Activated T-cell treated with anti-CD3 and anti-CD28 coated beads, Interleukin-2, amount 50 U/mL, for 72 hours (primary cell): ENCODE measurements around the gene LIN28B. TPM values are rescaled to one million over a fixed set of nuclear protein-coding genes. Genes with fewer than 3 reads are reported as not detected.
"Not testable (repeated sequence)": the region's sequence is repeated elsewhere in the genome, so short reads cannot be mapped to it uniquely, and the experiment has no call there.

Source experiments
- ATAC-seq, 2 donors: fragments of 150-1000 bp; cut with Tn5 transposase; replicated peaks in 1 of 2; 2 replicates each; pipeline ENCODE4 v1.10.0; 2021; ENCODE audit warnings: moderate library complexity in 2 of 2, mild to moderate bottlenecking in 1 of 2
- DNase-seq, 2 donors: peaks; one replicate each; pipeline ENCODE4 v3.0.0; 2021 to 2022; ENCODE audit warnings: mixed read lengths in 1 of 2
- H3K27ac Mint-ChIP-seq: one replicate; pipeline ENCODE4 v1.8.0; 2022; ENCODE audit warnings: mild to moderate bottlenecking, moderate library complexity, mixed read lengths
- H3K27me3 Mint-ChIP-seq: one replicate; pipeline ENCODE4 v1.8.0; 2022; ENCODE audit warnings: low read depth, mixed read lengths
- H3K36me3 Mint-ChIP-seq, 2 donors: one replicate each; pipeline ENCODE4 v1.8.0; 2022; ENCODE audit warnings: mixed read lengths in 2 of 2, mild to moderate bottlenecking in 1 of 2; ENCODE audit not compliant: insufficient read depth in 2 of 2
- H3K4me1 Mint-ChIP-seq: one replicate; pipeline ENCODE4 v1.8.0; 2022; ENCODE audit warnings: low read depth, mixed read lengths
- H3K4me3 Mint-ChIP-seq, 2 donors: one replicate each; pipeline ENCODE4 v1.8.0; 2022; ENCODE audit warnings: mild to moderate bottlenecking in 2 of 2, mixed read lengths in 2 of 2, moderate library complexity in 2 of 2
- H3K9me3 Mint-ChIP-seq, 2 donors: one replicate each; pipeline ENCODE4 v1.8.0; 2022; ENCODE audit warnings: mixed read lengths in 2 of 2
- total RNA-seq, 2 donors: library from RNA; stranded (reverse); gene quantifications; one replicate each; pipeline ENCODE4 v1.2.3, GENCODE V29; 2022

LIN28B gene
- total RNA-seq, 2 donors from 2014 or later: not detected

DNA sequence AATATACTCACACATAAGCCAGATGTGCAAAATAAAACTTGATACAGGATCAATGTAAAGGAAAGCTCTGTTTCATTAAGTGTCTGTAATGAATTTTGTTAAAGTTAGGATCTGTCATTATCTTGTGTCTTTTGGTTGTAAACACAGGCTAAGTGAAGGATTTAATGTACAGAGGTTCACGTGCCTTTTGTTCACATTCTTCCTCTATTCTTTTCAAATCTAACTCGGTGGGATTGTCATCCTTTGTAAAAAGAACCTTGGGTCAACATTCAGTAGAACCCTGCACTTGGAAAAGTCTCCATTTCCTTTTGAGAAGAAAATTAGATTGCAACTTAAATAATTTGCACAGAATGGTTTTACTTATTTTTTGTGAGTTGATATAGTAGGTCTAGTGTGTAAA, 7.7 kb upstream of the LIN28B start:
- Mint-ChIP-seq H3K36me3 (peaks cover 3% of the 10 kb centered on the region in 2 donors), H3K4me3 (no peak overlapping the region), H3K9me3 (peaks cover 0 to 3% of the 10 kb centered on the region in 2 donors), H3K4me1 (peaks cover 12% of the 10 kb centered on the region), H3K27ac (no peak overlapping the region), H3K27me3 (peaks cover 29% of the 10 kb centered on the region)
- no peak for ATAC-seq
- DNase-seq: no peak

DNA sequence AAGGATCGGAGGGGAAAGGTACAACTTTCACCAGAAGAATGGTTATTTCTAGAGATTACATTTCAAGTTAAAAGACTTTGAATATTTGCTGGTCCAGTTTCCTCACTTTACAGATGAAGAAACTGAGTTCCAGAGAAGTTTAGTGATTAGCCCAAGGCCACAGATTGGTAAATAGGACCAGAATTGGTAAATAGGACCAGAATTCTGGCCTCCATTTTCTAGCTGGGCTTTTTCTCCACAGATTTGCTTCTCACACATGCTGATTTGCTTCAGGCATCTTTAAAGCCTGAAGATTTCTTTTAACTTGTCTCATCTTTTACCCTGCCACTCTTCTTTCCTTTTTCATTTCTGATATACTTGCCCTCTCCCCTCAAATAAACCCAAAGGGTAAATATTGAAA, 5.2 kb upstream of the LIN28B start:
- Mint-ChIP-seq H3K27ac (no peak overlapping the region), H3K36me3 (peaks cover 3% of the 10 kb centered on the region in 2 donors), H3K4me3 (no peak overlapping the region), H3K4me1 (peaks cover 14% of the 10 kb centered on the region), H3K9me3 (peaks cover 0 to 3% of the 10 kb centered on the region in 2 donors), H3K27me3 (peaks cover 54% of the 10 kb centered on the region)
- DNase-seq (no peak), ATAC-seq (no peak)

DNA sequence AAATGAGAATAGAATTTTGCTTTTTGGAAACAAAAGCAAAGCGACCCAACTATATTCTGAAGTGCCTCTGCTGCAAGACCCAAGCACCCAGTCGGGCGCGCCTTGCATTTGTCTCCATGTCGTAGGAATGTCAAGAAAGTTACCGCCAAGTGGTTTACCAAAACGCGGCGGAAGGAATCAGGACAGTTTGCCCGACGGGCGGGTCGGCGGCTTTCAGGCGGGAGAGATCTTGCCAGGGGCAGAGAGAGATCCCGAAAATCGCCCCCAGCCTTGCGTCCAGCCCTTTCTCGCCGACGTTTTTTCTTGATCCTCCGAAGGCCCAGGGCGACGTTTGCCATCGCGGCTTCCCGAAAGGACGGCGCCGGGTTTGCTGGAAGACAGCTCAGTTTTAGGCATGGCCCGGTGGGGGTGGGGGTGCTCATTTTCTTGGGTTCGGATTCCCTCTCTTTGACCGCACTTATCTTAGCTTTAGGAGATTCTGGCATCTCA, 4.0 kb upstream of the LIN28B start:
- Mint-ChIP-seq H3K36me3 (peaks cover 3 to 5% of the 10 kb centered on the region in 2 donors), H3K27ac (no peak overlapping the region)

DNA sequence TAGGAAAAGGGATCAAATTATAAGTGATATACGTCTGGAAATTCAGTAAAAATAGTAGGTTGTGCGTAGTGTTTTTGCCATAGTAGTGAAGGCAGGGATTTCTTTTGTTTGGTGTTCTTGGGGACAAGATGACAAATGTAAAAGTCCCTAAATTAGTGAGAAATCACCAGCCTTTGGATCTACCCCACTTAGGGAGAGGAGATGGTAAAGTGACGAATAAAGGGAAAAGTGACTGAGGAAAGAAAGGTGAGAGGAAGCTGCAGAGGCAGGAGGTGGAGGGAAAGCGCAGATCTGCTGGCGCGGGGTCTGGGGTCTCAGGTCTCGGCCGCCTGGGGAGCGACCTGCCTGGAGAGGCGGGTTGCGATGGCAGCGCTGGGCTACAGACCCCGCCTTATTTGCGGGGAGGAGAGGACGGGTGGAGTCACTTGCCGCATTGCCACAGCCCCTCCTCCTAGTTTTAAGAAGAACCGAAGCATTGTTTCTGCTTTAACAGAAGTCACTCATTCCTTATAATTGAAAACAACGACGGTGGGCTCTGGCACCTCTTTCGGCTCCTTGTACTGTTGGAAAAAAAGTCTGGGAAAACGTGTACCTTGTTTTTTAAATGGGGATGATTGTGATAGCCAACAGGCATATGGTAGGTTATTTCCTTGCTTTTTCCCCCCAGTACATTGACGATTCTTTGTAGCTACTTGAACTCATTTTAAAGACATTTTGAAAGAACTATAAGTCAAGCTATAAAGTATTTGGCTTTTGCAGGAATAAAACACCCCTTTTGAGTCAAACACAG, 3.3 kb upstream of the LIN28B start:
- H3K27ac Mint-ChIP-seq, DNase-seq, H3K9me3 Mint-ChIP-seq, H3K36me3 Mint-ChIP-seq, ATAC-seq: not testable (repeated sequence)
- peak overlapping the region; percentile 10 to 43 for H3K4me3 Mint-ChIP-seq
- peaks cover 29% of the 10 kb centered on the region for H3K4me1 Mint-ChIP-seq
- peaks cover 73% of the 10 kb centered on the region for H3K27me3 Mint-ChIP-seq

More for the DNA sequence above, 4.0 kb upstream of the LIN28B start:
- peaks cover 0 to 3% of the 10 kb centered on the region in 2 donors for H3K9me3 Mint-ChIP-seq
- ATAC-seq (no peak), DNase-seq (no peak)
- peaks cover 27% of the 10 kb centered on the region for H3K4me1 Mint-ChIP-seq
- H3K4me3 Mint-ChIP-seq: peak overlapping the region; percentile 10 to 43
- peaks cover 67% of the 10 kb centered on the region for H3K27me3 Mint-ChIP-seq

DNA sequence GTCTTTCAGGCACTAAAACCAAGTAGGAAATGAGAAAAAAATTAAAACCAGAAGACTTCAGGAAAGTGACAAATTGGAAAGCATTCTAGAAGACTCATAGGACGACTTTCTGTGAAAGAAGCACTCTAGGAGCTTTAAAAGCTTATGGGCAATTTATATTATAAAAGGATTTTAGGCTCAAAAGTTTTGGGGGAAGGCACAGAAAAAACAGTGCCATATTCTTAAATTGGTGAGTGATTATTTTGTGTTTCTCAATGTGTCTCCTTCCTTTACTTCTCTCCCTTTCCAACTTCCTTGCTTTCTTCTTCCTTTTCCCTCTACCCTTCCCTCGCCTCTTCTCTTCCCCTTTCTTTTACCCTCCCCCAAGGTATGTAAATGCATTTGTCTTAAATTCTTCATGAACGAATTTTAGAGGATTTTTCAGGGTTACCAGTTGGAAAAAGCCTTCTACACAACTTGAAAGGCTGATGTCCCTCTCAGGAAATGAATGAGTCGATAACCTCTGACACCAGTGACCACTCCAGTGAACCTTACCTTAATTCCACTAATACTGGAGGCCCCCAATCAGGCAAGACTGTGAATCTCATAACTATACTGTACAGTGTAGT, 2.6 kb upstream of the LIN28B start:
- Mint-ChIP-seq H3K4me1 (peaks cover 29% of the 10 kb centered on the region), H3K36me3 (peaks cover 3 to 5% of the 10 kb centered on the region in 2 donors), H3K4me3 (peak overlapping the region in 1 of 2 donors; percentile 15), H3K27me3 (peaks cover 80% of the 10 kb centered on the region), H3K27ac (no peak overlapping the region), H3K9me3 (peaks cover 0 to 3% of the 10 kb centered on the region in 2 donors)
- DNase-seq (no peak), ATAC-seq (no peak)

DNA sequence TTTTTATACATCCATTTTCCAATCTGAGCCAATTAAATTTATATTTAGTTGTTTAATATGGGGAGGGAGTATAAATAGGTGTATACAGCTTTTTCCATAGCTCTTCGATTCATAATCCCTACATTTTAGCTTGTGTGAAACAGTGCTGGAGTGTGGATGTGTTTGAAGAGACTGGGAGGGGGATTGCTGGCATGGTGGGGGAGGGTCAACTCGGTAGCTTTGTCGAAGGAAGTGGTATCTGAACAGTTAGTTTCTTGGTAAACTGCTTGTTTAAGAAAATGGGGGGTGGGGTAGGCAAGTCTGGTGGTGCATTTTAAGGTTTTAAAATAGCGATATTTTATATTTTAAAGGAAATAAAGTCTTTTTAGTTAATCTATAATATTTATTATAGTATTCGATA, 1.4 kb upstream of the LIN28B start:
- Mint-ChIP-seq H3K4me3 (no peak overlapping the region), H3K4me1 (peaks cover 29% of the 10 kb centered on the region), H3K36me3 (peaks cover 3 to 5% of the 10 kb centered on the region in 2 donors), H3K27me3 (peaks cover 87% of the 10 kb centered on the region), H3K27ac (no peak overlapping the region), H3K9me3 (peaks cover 0 to 3% of the 10 kb centered on the region in 2 donors)
- DNase-seq (no peak), ATAC-seq (no peak)

DNA sequence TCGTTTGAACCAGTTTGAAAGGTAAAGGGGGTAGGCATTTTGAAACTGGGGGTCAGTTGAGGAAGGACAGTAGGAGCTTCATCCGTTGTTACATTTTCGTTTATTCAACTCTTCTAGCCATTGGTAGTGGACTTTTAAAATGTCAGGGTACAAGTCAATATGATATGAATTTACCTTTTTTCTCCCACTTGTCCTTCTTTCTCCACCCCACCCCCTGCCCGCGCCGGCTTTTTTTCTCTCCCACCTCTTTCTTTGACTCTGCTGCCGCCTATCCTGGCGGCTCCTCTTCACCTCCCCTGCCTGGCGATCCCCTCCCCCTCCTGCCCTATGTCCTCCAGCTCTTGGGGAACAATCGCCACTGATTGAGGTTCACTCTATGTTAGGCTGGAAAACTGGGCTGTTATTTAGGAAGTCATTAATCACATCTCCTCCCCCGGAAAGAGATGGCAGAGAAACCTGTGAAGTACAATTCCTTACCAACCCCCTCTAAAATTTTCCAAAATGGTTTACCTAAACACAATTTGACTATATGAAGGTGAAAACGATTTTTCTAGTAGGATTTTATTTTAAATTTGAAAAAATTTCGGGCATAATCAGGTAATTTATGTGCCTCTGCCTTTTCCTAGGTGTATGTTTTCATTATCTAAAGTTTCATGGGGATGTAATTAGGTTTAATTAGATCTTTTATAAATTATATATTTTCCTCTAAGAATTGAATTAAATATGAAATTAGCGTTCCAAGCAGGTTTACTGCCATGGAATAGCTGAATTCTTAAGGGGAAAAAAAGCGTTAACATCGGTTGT, 778 bp upstream of the LIN28B start:
- H3K4me3 Mint-ChIP-seq: no peak overlapping the region
- peaks cover 3 to 5% of the 10 kb centered on the region in 2 donors for H3K36me3 Mint-ChIP-seq
- DNase-seq (no peak), ATAC-seq (no peak)
- H3K27ac Mint-ChIP-seq: no peak overlapping the region
- H3K27me3 Mint-ChIP-seq: peaks cover 87% of the 10 kb centered on the region
- peaks cover 29% of the 10 kb centered on the region for H3K4me1 Mint-ChIP-seq
- peaks cover 0 to 3% of the 10 kb centered on the region in 2 donors for H3K9me3 Mint-ChIP-seq

DNA sequence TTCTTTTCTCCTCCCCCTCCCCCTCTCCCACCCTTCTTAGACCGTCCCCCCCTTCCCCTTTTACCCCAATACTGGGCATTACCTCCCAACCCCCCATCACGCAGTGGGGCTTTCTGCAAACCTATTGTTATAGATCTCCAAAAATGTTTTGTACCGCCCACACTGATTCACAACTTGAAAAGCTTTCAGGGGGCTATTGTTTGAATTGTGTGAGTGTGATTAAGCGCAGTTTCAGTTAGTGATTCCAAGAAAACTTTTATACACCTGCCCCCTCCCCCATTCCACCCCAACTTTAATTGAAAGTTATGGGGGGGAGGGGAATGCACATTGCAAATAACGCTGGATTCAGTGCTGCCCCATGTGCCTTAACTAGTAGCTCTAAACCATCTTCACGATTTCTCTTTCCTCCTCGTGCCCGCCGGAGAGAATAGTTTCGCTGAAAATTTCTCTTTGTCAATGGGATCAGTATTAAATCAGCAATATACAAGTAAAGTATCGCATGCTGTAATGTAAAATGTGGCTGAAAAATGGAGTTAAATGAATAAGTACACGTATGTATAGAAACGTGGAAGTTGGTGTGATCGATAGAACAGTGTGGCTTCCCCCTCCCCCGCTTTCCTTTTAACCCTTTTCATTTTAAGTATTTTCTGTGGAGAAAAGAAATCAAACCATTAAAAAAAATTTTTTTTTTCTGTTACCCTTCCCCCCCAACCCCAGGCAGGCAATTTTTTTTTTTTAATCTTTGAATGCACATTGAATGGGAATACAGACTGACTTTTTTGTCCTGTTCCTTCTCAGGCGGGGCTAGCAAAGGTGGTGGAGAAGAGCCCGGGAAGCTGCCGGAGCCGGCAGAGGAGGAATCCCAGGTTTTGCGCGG, 632 bp downstream of the LIN28B start:
- no peak for ATAC-seq
- Mint-ChIP-seq H3K4me1 (peaks cover 29% of the 10 kb centered on the region), H3K27ac (no peak overlapping the region), H3K9me3 (peaks cover 0 to 3% of the 10 kb centered on the region in 2 donors), H3K27me3 (peaks cover 74% of the 10 kb centered on the region), H3K36me3 (peaks cover 3 to 5% of the 10 kb centered on the region in 2 donors), H3K4me3 (peak overlapping the region; percentile 66 to 75)
- DNase-seq: no peak

DNA sequence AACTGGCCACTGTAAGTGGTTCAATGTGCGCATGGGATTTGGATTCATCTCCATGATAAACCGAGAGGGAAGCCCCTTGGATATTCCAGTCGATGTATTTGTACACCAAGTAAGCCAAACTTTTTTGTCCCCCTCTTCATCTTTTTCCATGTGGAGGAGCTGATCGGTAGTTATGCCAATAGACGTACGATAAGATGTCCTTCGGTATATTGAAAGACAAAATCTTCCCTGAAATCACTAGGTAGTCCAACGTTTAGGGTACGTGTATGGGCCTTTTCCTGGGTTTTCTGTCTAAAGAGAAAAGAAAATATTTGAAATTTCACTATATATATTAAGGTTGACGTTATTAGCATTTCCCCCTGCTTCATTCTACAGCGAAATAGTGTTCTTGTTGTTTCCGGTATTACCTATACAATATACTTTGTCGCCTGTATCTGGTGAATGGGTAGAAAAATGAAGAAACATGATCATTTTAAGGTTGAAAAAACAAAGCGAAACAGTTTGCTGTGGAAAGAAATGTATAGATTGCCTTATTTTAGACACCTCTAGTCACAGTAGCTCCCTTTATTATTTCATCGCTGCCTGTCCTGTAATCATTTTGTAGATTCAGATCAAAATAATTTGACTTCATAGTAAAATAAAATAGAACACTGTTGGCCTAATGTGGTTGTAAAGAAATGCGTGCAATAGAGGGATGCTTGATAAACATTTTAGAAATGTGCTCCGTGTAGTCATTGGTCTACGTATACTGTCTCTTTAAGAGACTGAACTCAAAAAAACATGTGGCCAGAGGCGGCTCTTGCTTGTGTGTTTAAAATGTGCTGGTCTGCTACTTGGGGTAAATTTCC, 1.5 kb downstream of the LIN28B start:
- H3K4me1 Mint-ChIP-seq: peaks cover 23% of the 10 kb centered on the region
- no peak for ATAC-seq
- peaks cover 0 to under 1% of the 10 kb centered on the region in 2 donors for H3K9me3 Mint-ChIP-seq
- H3K27me3 Mint-ChIP-seq: peaks cover 65% of the 10 kb centered on the region
- H3K27ac Mint-ChIP-seq: no peak overlapping the region
- DNase-seq: no peak
- peak overlapping the region; percentile 66 to 75 for H3K4me3 Mint-ChIP-seq
- peaks cover under 1 to 3% of the 10 kb centered on the region in 2 donors for H3K36me3 Mint-ChIP-seq

DNA sequence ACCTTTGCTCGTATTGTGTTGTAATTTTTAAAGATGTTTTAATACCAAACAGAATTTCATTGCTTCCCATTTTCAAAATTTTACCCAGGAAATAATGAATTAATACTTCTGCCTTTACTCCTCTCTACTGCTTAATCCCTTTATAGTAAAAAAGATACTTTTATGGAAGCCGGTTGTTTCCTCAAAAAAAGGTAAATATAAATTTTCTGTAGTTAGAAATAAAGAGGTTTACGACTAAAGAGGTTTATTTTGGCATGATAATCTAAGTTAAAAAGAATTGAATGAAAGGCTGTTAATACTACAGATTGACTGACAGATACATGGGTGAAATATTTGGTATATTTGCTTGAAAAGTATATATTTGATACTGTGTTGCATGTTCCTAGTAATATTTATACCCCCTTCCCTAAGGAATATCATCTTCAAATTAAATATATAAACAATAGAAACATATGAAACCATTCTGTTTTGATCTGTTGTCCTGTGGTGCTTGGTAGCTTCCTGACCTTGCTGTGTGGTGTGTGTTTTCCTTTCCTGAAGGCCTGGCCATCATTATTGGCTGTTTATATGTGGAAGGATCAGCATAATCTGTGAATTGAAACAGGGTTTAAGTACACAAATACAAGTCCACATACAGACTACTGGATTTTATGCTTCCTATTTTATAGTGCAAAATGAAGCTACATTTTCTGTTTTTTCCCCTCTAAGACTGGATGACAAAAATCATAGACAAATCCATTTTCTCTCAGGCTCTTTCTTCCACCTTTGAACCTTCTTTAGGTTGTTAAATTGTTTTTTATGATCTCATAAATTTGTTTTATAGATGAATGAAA, 2.3 kb downstream of the LIN28B start:
- DNase-seq (no peak), ATAC-seq (no peak)
- Mint-ChIP-seq H3K27me3 (peaks cover 57% of the 10 kb centered on the region), H3K9me3 (no peaks in the 10 kb centered on the region), H3K36me3 (peaks cover 0 to 2% of the 10 kb centered on the region in 2 donors), H3K4me1 (peaks cover 17% of the 10 kb centered on the region), H3K4me3 (peak overlapping the region in 1 of 2 donors; percentile 66), H3K27ac (no peak overlapping the region)

DNA sequence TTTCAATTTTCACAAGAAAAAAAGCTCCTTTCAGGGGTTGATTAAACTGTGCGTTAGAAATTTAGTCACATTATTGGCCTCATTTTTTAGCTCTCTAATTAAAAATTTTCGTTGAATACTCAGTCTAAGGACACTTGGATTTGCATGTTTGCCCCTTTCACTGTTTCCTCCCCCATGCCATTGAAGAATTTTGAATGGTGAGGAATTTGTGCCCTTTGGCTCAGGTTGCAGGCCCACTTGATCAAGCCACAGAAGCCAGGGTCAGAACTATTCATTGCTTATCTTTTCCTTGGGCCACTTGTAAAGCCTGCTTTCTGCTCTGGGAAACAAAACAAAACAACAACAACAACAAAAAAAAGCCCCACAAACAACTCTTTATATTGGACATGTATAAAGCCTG, 12.2 kb downstream of the LIN28B start:
- DNase-seq (no peak), ATAC-seq (no peak)
- Mint-ChIP-seq H3K27ac (no peak overlapping the region), H3K9me3 (no peaks in the 10 kb centered on the region), H3K27me3 (no peaks in the 10 kb centered on the region), H3K4me3 (no peak overlapping the region), H3K36me3 (no peaks in the 10 kb centered on the region), H3K4me1 (no peaks in the 10 kb centered on the region)
